CD4-positive, alpha-beta T cell treated with Interleukin-6 at 100 ng/mL for 8 hours (primary cell): ENCODE results near the gene DNTT.

Source experiments
- DNase-seq: peaks from one replicate; pipeline ENCODE4 v3.0.0-alpha.2; 2020; ENCODE audit warnings: mixed read lengths, low spot score

DNTT gene

DNA sequence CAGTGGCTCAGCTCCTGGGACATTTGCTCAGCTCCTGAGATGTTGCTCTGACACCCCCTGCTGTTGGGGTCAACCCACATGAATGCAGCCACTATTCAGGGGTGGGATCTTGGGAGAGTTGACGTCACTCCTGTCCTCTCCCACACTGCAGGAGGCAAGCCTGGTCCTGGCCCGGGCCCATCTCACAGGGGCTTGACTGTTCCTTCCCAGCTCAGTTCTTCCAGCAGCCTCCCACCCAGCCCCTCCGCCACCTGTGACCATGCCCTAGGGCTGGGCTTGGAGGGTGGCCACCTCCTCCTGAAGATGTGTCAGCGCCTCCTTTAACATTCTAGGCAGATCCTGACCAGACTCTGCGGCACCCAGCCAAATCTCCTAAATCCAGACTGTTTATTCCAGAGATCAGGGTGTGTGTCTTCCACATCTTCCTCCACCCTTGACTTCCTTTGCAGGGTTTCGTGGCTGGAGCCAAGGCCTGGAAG is 73.6 kb downstream of the DNTT start:
- DNase-seq: no peak

DNA sequence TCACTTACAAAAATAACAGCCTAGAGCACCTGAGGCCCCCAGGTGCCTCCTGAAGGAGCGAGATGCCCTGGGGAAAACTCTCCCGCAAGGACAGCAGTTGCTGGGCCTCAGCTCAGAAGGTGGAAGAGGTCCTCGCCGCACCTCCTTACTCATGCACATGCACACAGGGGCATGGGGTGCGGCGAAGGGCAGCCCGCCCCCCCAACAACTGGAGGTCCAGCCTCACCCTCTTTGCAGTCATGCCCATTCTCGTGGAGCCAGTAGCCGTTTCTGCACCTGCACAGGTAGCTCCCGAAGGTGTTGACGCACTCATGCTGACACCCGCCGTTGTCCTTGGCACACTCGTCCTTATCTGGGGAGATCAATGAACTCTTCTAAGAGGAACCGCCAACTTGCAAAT is 74.5 kb downstream of the DNTT start:
- DNase-seq: no peak

DNA sequence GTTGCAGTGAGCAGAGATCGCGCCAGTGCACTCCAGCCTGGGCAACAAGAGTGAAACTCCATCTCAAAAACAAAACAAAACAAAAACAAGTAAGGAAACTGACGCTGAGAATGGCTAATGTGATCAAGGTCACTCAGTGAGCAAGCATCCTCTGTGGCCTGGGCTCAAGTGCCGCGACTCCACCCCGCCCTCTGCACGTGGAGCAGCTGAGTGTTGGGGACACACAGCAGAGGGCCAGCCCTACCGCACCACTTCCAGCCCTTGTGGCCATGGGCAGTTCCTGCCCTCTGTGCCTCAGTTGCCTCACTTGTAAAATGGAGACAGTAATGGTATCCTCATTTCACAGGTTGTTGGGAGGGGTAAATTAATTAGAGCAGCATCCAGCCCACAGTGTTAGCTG is 75.5 kb downstream of the DNTT start:
- no peak for DNase-seq

DNA sequence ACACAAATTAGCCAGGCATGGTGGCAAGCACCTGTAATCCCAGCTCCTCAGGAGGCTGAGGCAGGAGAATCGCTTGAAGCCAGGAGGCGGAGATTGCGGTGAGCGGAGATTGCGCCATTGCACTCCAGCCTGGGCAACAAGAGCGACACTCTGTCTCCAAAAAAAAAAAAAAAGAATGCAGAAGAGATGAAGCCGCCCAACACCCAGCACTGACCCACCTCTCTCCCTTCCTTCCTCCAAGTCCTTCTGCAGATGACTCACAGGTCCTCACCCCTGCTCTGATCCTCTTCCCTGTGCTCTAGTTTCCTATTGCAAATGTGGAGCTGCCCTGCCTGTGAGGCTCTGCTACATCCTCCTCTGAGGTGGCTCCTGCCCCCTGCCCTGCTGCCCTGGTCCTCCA is 76.6 kb downstream of the DNTT start:
- no peak for DNase-seq

DNA sequence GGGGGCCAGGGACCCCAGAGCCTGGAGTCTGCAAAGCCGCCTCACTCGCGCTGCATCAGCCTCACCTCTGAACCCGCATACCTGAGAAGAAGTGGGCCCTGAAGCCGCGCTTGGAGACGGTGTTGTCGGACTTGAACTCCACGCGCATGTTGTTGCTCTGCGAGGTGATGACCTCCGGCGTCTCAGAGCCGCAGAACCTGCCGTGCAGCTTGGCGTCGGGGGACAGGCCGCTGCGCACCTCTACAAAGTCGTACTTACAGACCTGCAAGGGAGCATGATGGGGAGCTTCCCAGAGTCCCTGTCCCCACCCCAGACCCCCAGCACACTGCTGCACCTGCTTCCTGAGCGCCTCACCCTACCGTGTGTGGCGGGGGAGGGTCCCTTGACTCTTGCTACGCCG is 80.3 kb downstream of the DNTT start:
- no peak for DNase-seq

DNA sequence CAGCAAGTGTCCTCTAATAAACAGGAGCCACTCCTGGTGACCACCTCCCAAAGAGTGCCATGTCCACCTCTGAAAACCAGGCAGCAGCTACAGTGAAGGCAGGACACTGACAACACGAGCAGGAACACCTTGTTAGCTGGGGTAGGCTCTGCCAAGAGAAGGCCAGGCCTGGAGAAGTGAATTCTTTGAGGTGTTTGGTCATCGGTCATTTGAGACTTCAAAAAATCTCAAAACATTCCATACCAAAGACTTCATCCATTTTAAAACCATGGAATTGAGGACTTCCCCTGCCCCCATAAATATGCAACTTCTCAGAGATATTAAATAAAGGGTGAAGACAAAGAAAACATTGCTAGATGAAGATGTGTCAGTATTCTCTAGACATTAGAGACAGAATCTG is 82.9 kb downstream of the DNTT start:
- no peak for DNase-seq

DNA sequence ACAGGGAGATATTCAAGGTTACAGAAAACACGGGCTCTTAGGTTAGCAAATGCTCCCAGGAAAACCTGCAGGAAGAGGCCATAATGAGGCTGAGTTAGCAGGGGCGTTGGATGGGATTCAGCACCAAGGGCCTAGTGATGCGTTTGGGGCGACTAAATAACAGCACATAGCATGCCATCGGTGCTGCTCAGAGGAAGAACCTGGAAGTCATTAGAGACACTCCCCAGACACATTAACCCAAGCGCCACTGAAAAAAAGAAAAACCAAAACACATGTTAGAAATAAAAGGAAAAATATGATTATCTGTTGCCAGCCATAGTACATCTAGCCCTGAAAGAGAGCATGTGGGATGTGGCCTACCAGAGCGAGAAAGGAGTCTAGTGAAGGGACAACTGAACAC is 83.4 kb downstream of the DNTT start:
- DNase-seq: no peak
